ENCODE results near the gene C2orf78. TPM values are rescaled to one million over a fixed set of nuclear protein-coding genes. Genes with fewer than 3 reads are reported as not detected.

Gene C2orf78
- total and polyA plus RNA-seq, 9 of the 15 experiments (the other 6 are each of a cell fraction or from before 2014, with no cell fraction given) = 0.04 to 0.28 (median 0.20) TPM

DNA sequence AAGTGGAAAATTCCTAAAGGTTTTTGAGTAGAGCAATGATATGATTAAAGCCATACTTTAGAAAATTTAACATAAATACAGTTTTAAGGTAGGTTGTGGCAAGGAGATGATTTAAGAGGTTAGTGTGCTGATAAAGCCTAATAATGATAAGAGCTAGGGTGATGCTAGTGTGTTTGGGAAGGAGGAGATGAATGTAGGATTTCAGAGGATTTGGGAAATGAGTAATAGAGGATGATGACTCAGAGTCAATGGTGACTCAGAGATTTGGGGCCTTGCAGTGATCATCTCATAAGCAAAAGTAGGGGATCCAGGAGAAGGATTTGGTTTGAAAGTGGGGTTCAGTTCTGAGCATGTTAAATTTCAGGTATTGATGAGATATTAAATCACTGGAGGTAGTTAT, 68.0 kb downstream of the C2orf78 start:
- Histone ChIP-seq H3K36me3 (ENCODE audit: control insufficient read depth, insufficient read depth, low read length) (peaks cover 91% of the 10 kb centered on the region), H3K4me2 (ENCODE audit: insufficient read depth, low read length) (no peak overlapping the region)
- intact Hi-C loops (cut with micrococcal nuclease) = no loop called here
- no peak for TF ChIP-seq U2AF2 (optimal IDR thresholded peaks at IDR 0.05; ENCODE audit: low read depth, low read length)
- no peak for TF ChIP-seq ARID3B (CRISPR knock-in tag; IDR thresholded peaks at IDR 0.05; ENCODE audit: borderline replicate concordance)
- peak; percentile 31 to 36; a peak in 1 of 4 replicates for TF ChIP-seq TRIM24 (IDR thresholded peaks at IDR 0.05)
- TF ChIP-seq, protein P1, sequence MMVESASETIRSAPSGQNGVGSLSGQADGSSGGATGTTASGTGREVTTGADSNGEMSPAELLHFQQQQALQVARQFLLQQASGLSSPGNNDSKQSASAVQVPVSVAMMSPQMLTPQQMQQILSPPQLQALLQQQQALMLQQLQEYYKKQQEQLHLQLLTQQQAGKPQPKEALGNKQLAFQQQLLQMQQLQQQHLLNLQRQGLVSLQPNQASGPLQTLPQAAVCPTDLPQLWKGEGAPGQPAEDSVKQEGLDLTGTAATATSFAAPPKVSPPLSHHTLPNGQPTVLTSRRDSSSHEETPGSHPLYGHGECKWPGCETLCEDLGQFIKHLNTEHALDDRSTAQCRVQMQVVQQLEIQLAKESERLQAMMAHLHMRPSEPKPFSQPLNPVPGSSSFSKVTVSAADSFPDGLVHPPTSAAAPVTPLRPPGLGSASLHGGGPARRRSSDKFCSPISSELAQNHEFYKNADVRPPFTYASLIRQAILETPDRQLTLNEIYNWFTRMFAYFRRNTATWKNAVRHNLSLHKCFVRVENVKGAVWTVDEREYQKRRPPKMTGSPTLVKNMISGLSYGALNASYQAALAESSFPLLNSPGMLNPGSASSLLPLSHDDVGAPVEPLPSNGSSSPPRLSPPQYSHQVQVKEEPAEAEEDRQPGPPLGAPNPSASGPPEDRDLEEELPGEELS (CRISPR knock-in tag; IDR thresholded peaks at IDR 0.05; ENCODE audit: borderline replicate concordance) = no peak
- TF ChIP-seq SMARCA4 (IDR thresholded peaks at IDR 0.05) = peak; percentile 91
- no peak for TF ChIP-seq MCM7 (IDR thresholded peaks at IDR 0.05)
- peak; percentile 85 for TF ChIP-seq ARID1B (IDR thresholded peaks at IDR 0.05)
- TF ChIP-seq MEIS2 (IDR thresholded peaks at IDR 0.05; ENCODE audit: partially characterized antibody) = peak; percentile 63
- TF ChIP-seq FOSL1 (tag; conservative IDR thresholded peaks at IDR 0.05) = peak; percentile 99
- peak; percentile 65 for TF ChIP-seq FOS (IDR thresholded peaks at IDR 0.05; ENCODE audit: extremely low read depth, insufficient read length)
- no peak for TF ChIP-seq ARID2 (IDR thresholded peaks at IDR 0.05)
- no peak for TF ChIP-seq ATF7 (IDR thresholded peaks at IDR 0.05)
- peak; percentile 28; the same call in 1 of the 2 replicates for TF ChIP-seq ZNF316 (IDR thresholded peaks at IDR 0.05)
- TF ChIP-seq KDM1A (IDR thresholded peaks at IDR 0.05) = peak; percentile 31 to 34; a peak in 2 of 4 replicates
- TF ChIP-seq NFE2 (IDR thresholded peaks at IDR 0.05; ENCODE audit: low read depth) = peak; percentile 34; the same call in 1 of the 2 replicates
- TF ChIP-seq ZBTB33 (CRISPR knock-in tag; IDR thresholded peaks at IDR 0.05) = no peak
- TF ChIP-seq MTA1 (IDR thresholded peaks at IDR 0.05; ENCODE audit: borderline replicate concordance) = 0 out of 2 replicates have a peak, but pooled peaks have one; percentile 25
- no peak for TF ChIP-seq FOXO4 (CRISPR knock-in tag; IDR thresholded peaks at IDR 0.05)
- no peak for TF ChIP-seq ZFP36 (IDR thresholded peaks at IDR 0.05; ENCODE audit: low read depth, low read length, partially characterized antibody)
- TF ChIP-seq BRD9 (IDR thresholded peaks at IDR 0.05; ENCODE audit: low read depth, partially characterized antibody) = no peak

More for the DNA sequence above, 68.0 kb downstream of the C2orf78 start:
- no peaks in the 10 kb centered on the region for H3K9me1 ChIP-seq (ENCODE audit: control insufficient read depth, insufficient read depth, low read length)
- CTCF ChIA-PET (ENCODE audit: low intra/inter-chr PET ratio) = no interaction called here
- FAIRE-seq = no peak
- BruUV-seq (replicated peaks) = no TSS peak
- ATAC-seq = no peak
- H3K79me2 ChIP-seq (ENCODE audit: control insufficient read depth, insufficient read depth, low read length) = no peaks in the 10 kb centered on the region
- no peaks in the 10 kb centered on the region for H3K27me3 ChIP-seq (ENCODE audit: control insufficient read depth in 2 of 2, insufficient read depth in 2 of 2, low read length in 2 of 2)
- peak overlapping the region; percentile 35; the same call in 1 of the 3 replicates for H3K27ac ChIP-seq (ENCODE audit: extremely low read depth, low read depth, low read length)
- H3K4me3 ChIP-seq = no peak overlapping the region
- no peaks in the 10 kb centered on the region for H4K20me1 ChIP-seq (replicated peaks; ENCODE audit: control insufficient read depth, insufficient read depth, low read length)
- H3K9me3 ChIP-seq (replicated peaks; ENCODE audit: control insufficient read depth, insufficient read depth, low read depth, low read length) = no peaks in the 10 kb centered on the region
- POLR2A ChIA-PET = no interaction called here
- H3K9ac ChIP-seq (ENCODE audit: insufficient read depth in 1 of 2, low read depth in 2 of 2, low read length in 2 of 2) = no peak overlapping the region
- in situ Hi-C loops (cut with MboI) = no loop called here
- peak in 2 of 4 experiments; percentile 19 to 29 for DNase-seq (ENCODE audit: extremely low read depth in 1 of 4, low spot score in 3 of 4)
- H3K4me1 ChIP-seq (replicated peaks in 1 of 2; ENCODE audit: control insufficient read depth in 2 of 2, insufficient read depth in 2 of 2, low read length in 2 of 2) = no peaks in the 10 kb centered on the region
- H2AFZ ChIP-seq (ENCODE audit: low read depth, low read length) = no peak overlapping the region
